HG03135 (cell line): ENCODE results near the gene LDLRAD4.

Experiments
- ATAC-seq: cut with Tn5 transposase; IDR thresholded peaks from one replicate; pipeline ENCODE4 v1.9.1; 2021; ENCODE audit warnings: mild to moderate bottlenecking, moderate library complexity; ENCODE audit not compliant: unreplicated experiment

Gene LDLRAD4

DNA sequence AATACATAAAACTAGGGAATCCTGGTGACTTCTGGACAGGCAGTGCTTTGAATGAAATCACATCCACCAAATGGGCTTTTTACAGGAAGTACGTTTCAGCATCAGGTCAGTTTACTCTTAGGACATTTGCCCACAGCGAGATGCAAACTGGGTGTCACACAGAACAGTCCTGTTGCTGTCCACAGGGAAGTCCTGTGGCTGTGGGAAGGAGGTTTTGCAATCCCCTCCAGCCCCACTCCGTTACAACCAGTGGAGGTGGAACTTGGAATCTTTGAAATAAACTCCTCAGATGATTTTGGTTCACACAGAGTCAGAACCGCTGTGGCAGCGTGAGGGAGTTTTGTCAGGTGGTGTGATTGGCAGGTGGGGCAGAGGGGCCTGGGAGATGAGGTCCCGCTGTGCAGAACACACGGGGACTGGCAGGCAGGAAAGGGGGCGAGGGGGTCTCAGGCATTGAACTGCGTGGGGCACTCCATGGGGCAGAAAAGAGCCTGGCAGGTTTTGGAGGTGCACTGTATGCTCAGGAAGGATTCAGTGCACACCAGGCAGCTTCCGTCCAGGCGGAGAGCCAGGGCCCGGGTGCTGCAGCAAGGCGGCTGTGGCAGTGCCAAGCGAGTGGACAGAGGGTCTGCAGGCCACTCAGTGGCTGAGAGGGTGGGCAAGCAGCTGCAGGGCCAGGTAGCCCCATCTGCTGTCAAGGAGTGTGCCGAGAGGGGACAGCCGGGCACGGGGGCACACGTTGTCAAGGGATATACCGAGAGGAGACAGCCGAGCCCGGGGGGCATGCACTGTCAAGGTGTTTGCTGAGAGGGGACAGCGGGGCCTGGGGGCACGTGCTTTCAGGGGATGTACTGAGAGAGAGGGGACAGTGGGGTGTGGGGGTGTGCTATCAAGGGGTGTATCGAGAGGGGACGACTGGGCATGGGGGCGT is 148.7 kb downstream of the LDLRAD4 start:
- ATAC-seq: no peak

GRCh38 chr18:13368080-13368813 is 149.7 kb downstream of the LDLRAD4 start:
- no peak for ATAC-seq

DNA sequence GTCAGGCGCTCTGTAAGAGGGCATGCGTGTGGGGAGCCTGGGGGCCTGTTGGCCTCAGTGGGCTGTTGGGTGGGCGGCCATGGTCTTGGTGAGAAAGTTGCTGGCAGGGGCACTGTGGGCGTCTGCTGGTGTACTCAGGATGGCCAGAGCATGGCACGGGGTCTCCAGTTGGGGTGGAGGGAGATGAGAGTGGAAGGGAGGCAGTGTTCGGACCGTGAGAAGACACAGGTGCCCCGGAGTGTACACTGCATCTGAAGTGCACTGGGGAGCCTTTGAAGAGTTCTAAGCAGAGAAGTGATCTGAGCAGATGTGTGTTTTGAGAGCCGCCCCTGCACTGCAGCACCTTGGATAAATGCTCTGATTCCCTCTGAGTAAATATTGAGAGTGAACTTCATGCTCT is 150.8 kb downstream of the LDLRAD4 start:
- no peak for ATAC-seq

GRCh38 chr18:13369756-13370510 is 151.4 kb downstream of the LDLRAD4 start:
- ATAC-seq: no peak

GRCh38 chr18:13370995-13371625 is 152.6 kb downstream of the LDLRAD4 start:
- ATAC-seq: no peak

- ATAC-seq: no peak
Observed at GRCh38 chr18:13371689-13372418, 153.3 kb downstream of the LDLRAD4 start.

DNA sequence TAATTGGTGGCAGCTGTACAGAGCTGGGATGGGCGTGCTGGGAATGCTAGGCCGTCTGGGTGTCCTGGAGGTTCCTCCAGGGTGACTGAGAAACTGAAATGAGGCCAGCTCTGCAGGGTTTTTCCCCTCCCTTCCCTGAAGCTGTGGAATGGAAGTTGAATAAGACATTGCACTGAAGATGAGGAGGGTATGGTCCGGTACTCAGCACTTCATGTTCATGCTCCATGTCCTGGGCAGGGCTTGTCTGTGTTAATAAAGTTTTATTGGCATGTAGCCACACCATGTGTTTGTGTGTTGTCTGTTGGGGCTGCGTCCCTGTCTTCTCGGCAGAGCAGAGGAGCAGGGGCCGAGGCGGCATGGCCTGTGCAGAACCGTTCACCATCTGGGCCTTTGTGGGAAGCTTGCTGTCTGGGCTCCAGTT is 154.0 kb downstream of the LDLRAD4 start:
- ATAC-seq: no peak

DNA sequence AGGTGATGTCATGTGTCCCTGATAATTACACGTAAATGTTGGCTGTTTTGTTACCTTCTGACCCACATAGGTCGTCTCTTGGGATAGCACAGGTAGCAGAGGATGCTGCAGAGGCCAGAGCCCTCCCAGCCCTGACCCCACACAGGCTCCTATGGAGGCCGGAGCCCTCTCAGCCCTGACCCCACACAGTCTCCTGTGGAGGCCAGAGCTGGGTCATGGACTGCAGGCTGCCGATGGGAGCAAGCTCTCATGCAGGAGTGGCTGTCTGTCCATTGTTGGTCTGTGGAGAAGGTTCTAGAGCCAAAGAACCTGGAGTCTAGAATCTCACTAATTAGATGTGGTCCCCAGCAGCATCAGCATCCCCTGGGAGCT is 155.5 kb downstream of the LDLRAD4 start:
- ATAC-seq: no peak

DNA sequence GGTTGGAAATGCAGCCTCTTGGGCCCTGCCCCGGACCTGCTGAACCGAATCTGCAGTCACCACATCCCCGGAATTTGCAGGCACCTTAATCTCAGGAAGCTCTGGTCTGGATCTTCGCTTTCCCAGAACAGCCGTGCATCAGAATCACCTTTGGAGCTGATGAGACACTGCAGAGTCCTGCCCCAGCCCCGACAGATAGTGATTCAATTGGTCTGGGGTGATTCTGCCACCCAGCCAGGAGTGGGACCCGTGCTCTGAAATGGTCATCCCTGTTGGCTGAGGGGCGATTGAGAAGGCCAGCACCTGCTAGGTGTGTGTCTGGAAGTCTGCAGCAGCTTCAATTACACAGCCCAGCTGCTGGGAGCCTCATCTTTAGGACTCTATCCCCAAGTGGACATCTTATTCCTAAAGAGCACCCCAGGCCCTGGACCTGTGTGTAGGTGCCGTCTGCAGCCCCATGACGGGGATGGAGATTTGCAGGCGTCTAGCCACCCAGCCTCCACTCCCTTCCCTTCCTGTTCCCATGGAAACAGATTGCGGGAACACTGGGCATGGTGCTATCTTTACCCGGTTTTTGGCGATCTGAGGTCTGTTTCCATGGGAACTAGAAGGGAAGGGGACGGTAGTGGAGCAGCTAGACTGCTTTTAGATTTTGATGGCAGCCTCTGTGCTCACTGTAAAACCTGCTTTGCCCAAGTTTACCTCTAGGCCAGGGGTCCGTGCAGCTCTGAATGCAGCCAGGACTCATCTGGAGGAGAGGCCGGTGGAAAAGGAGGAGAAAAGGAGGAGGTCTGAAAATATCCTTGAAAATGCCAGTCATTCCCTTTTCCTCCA is 156.1 kb downstream of the LDLRAD4 start:
- ATAC-seq: no peak

DNA sequence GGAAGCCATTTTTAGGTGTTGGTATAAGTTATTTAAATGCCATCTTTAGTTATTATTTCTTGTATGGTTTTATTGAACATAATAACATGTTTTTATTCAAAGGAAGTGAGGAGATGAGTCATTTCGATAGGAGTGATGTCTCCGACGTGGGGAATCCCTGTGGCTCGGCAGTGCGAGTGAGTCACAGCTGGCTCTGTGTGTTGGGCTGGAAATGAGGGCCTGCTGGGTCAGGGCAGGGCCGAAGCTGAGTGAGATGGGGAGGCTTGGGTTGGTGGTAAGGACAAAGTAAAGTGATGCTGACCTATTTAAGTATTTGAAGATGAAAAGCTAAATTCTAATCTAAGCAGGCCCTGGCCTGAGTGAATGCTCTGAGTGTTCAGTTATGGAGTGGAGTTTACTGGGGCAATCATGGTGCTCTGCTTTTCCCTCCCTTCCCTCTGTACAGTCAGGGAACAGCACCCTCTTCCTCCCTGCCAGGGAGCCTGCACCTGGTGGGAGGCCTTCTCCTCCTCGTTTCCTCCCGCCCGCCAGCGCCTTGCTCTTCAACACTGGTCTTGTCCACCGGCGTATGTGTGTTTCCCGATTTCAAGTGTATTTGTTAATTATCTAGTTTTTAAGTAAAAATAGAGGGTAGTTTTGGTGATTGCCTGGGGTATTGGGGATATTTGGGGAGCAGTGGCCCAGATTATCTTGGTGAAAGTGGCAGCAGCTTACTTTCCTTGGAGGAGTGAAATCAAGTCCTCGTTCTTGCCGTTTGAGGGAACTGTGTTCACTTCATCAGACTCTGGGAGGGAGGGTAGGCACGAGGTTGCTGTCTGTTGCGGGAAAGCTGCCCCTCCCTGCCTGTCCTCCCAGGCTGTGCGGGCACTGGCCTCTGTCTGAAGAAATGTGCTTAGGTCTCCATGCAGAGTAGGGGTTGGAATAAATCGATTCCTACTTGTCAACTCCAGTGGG is 157.0 kb downstream of the LDLRAD4 start:
- peak; percentile 85 for ATAC-seq

DNA sequence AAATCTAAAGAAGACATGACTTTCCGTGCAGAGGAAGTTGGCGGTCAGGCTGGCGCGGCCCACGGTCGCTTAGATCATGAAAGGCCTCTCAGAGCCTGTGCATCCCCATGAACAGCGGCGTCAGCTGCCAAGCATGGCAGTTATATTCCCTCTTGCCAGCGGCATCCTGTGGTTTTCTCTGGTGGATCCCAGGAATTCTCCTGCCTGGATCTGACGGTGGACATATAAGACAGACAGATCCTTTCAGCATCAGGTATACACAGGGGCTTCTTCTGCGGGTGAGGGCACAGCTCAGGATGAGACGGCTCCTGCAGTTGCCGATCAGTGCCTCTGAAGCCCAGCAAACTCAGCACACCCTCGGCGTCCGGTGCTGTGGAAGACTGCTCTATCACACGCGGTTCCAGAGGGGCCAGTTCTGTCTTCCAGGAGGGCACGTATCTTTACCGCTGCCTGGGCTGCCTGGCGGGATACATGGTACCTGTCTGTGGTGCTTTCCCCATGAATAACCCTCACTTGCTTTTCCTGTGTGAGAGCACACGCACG is 157.8 kb downstream of the LDLRAD4 start:
- ATAC-seq: no peak

DNA sequence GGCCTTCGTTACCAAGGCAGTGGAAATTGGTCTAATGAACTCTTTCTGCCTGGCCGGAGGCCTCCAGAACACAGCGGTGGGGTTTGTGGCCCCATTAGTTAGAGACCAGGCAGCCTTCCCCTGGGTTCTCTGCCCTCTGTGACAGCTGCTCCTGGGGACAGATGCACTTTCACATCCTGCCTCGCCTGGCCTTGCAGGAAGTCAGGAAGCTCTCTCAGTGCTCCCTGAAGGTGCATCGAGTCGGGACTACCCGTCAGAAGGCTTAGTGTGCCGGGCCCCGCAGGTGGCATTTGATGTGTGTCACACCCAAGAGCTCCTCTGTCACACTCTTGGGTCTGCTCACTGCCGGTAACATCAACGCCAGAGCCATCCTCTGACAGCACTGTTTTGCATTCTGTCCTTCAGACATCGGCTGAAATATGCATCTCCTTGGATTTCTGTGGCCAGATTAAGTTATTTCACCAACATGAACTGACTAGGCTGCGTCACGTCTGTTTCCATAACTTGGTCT is 158.3 kb downstream of the LDLRAD4 start:
- ATAC-seq: no peak

- ATAC-seq: no peak
Observed at GRCh38 chr18:13377496-13377895, 158.9 kb downstream of the LDLRAD4 start.

GRCh38 chr18:13378150-13378549 is 159.6 kb downstream of the LDLRAD4 start:
- no peak for ATAC-seq

DNA sequence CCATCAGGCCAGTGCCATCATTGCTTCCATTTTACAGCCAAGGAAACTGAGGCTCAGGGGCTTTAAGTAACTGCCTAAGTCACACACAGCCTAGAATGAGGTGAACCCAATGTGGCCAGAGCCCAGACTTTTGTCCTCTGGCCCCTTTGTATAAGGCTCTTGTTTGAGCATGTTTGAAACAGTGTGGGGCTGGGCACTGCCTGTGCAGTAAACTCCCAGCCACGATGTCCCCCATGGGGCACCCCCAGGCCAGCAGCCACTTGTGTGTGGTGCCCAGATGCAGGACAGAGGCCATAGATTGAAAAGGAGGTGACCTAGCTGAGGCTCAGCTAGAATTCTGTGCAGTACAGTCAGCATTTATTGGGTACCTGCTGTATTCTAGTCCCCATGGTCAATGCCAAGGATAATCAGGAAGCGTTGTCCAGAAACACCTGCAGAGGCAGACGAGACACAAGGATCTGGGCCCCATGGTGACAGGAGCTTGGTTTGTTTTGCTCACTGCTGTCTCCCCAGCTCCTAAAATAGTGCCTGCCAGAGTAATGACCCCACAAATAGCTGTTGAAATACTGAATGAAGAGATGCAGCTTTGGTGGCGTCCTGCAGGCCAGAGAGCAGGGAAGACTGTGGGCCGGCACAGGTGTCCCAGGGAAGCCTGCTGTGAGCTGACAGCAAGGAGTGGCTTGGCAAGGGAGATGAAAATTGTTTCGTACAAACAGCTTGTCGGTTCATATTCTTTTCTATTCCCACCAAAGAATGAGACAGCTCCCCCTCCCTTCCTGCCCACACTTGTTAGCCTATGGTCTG is 160.7 kb downstream of the LDLRAD4 start:
- ATAC-seq: no peak

- ATAC-seq: no peak
Observed at GRCh38 chr18:13379930-13380690, 161.6 kb downstream of the LDLRAD4 start.
